Astrocyte of the spinal cord (primary cell): ENCODE measurements around the gene MEA1.

Experiments
- DNase-seq: peaks from one replicate; pipeline ENCODE4 v3.0.0; 2011; ENCODE audit warnings: low read depth, low spot score
- H3K4me3 ChIP-seq: 2 replicates; pipeline ENCODE4 v1.5.1; 2011; ENCODE audit warnings: low read depth, mild to moderate bottlenecking, low read length, moderate library complexity
- in situ Hi-C: cut with HindIII; loops from 2 replicates; pipeline ENCODE4 v1.10.0; 2017; ENCODE audit warnings: low sequenced_read_pairs
- TF ChIP-seq, protein P1 (sequence below): IDR thresholded peaks from 2 replicates; pipeline ENCODE4 v1.5.1; 2012; ENCODE audit warnings: low read depth, mild to moderate bottlenecking, low read length, inconsistent platforms

Gene MEA1

DNA sequence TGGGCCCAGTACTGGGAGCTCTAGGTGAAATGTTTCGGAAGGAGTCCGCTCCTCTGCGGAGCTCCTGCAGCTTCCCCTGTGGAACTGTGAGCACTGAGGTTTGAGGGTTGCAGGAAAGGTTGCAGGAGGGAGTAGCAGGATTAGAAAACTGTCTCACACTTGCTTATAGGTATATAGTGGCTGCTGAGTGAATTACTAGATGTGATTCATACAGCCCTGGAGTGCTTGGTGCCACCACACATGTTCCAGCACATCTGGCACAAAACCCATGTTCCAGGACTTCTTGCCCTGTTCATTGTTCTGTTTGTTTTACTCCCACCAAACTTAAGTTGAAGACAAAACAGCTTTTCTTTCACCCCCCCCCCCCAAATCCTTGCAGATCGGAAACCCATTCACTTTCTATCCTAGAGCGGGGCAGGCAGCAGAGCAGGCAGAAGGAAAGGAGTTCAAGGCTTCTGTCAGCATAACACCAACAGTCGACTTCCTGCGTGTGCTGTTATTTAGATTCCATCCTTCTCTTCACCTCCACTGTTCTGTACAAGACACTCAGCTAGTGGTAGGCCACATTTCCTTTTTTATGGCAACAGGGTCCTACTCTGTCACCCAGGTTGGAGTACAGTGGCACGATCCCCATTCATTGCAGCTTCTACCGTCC, 34.1 kb downstream of the MEA1 start:
- in situ Hi-C loops = no loop called here
- TF ChIP-seq, protein P1, sequence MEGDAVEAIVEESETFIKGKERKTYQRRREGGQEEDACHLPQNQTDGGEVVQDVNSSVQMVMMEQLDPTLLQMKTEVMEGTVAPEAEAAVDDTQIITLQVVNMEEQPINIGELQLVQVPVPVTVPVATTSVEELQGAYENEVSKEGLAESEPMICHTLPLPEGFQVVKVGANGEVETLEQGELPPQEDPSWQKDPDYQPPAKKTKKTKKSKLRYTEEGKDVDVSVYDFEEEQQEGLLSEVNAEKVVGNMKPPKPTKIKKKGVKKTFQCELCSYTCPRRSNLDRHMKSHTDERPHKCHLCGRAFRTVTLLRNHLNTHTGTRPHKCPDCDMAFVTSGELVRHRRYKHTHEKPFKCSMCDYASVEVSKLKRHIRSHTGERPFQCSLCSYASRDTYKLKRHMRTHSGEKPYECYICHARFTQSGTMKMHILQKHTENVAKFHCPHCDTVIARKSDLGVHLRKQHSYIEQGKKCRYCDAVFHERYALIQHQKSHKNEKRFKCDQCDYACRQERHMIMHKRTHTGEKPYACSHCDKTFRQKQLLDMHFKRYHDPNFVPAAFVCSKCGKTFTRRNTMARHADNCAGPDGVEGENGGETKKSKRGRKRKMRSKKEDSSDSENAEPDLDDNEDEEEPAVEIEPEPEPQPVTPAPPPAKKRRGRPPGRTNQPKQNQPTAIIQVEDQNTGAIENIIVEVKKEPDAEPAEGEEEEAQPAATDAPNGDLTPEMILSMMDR = no peak
- DNase-seq = peak; percentile 48
- H3K4me3 ChIP-seq = peak overlapping the region; percentile 73

DNA sequence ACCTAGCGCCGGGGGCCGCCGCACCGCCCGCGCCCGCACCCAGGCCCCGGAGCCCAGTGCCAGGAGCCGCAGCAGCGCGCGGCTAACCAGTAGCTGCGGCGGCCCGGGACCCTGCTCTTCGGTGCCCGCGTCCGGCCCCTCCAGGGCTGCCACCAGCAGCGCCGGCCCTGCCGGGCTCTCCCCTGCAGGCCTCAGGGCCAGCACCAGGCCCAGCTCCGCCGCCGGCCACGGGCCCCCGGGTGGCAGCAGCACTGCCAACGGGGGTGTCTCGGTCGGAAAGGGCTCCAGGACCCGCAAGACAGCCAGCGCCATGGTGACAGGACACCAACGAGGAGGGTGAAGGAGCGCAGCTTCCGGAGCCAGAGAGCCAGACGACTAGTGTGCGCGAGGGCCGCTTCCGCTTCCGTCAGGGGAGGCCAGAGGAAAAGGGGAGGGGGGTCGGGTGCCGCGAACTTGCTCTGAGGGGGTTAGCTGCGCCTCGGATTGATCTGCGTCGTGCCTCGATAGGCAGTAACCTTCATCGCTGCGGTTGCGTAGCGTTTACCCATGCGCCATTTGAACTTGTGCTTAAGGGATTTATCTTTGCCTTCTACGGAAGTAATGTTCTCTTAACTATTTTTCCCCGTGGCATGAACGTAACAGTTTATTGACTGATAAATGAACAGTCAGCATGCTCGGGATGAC, 34.8 kb downstream of the MEA1 start, which contains the start of gene PEX6:
PEX6 (minus strand) TSS at position 343 of the 684 bp plus-strand sequence; CDS start at position 312, 31 bp downstream.
- peak; percentile 81 for DNase-seq
- H3K4me3 ChIP-seq = peak within 1 kb of the TSS; percentile 73
- TF ChIP-seq, protein P1 = no peak
- in situ Hi-C loops = no loop called here

DNA sequence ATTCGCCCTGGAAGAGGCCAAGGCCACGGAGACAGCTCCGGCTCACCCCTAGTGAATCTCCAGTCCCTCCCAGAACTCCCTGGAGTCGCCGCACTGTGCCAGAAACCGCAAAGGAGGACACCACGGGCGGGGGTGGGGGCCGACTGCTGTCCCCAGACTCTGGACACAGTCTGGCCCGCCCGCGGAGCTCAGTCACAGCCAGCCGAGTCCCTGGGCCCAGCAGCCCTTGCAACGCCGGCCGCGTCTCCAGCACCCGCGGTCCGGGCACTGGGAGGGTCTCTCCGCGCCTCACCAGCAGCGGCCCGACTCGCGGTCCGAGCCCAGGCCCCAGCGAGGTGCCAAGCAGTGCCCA, 35.3 kb downstream of the MEA1 start:
- no peak for DNase-seq
- TF ChIP-seq, protein P1 = no peak
- peak overlapping the region; percentile 73 for H3K4me3 ChIP-seq
- in situ Hi-C loops = no loop called here

DNA sequence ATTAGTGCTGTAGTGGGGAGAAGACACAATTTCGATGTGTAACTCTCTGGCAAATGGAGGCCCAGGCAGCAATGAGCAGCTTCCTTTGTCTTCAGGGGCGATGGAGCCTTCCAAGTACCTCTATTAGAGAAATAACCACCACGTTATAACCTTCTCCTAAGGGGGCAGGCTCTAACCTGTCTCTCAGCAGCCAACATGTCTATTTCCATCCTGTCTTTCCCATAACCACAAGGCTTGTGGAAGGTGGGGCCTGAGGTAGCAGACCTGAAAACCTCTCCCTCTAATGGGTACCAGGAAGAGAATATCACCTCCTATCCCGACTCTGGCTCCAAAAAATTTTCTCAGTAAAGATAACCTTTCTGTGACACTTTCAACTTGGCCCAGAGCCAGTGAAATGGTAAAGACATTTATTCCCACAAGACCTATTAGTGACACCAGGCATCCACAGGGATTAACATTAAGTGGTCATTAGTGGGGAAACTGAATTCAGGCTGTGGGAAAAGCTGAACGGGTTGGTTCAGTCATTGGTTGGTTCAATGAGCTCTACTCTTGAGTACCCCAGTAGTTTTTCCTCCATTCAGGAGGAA, 38.7 kb downstream of the MEA1 start:
- no peak for DNase-seq
- no peak overlapping the region for H3K4me3 ChIP-seq
- in situ Hi-C loops = no loop called here
- TF ChIP-seq, protein P1 = no peak

DNA sequence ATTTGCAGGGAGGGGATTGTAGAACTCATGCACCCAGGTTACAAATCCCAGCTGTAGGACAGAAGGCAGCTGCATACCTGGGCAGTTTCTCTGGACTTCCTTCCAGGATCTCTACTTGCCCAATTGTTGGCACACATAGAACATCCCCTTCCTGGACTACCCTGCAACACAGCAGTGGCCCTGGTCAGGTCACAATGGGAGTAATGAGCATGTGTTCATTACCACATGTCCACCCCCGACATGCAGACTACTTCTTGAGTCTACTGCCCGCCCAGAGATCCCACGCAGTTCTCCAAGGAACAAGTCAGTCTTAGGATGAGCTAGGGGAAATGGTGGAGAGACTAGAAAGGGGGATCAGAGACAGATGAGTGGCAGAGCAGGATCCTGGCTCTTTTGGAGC, 39.8 kb downstream of the MEA1 start:
- DNase-seq = no peak
- TF ChIP-seq, protein P1 = no peak
- in situ Hi-C loops = no loop called here
- H3K4me3 ChIP-seq = no peak overlapping the region

DNA sequence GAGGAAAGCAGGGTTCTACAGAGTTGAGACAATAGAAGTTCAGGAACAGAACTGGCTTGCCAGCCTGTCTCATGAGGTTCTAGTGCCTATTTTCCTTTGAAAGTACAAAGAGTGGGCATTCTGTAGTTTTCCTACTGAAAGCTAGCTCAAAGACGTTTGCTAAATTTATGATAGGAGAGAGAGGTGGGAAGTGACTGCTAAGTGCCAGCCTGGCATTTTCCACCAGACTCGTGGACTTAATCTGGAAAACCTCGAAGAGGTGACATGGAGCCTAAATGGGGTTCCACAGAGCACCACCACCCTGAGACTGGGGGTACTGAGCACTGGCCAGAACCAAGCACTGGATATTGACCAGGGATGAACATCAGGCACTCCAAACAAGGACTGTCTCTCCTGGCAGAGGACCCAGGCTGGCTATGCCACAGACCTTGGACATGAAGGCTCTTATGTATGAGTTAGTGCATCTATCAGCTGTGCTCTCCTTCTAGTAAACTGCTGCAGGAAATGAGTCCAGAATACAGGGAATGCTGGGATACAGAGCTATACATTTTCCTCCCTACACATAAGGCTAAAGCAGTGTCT, 41.9 kb downstream of the MEA1 start:
- TF ChIP-seq, protein P1 = no peak
- no peak for DNase-seq
- in situ Hi-C loops = no loop called here
- no peak overlapping the region for H3K4me3 ChIP-seq
